GM18861 (cell line): ENCODE measurements around the gene CA7.
"Not testable (repeated sequence)": the region's sequence is repeated elsewhere in the genome, so short reads cannot be mapped to it uniquely, and the experiment has no call there.

ENCODE experiments used
- ATAC-seq: cut with Tn5 transposase; IDR thresholded peaks from one replicate; pipeline ENCODE4 v1.9.1; 2021; ENCODE audit not compliant: unreplicated experiment

CA7 gene

DNA sequence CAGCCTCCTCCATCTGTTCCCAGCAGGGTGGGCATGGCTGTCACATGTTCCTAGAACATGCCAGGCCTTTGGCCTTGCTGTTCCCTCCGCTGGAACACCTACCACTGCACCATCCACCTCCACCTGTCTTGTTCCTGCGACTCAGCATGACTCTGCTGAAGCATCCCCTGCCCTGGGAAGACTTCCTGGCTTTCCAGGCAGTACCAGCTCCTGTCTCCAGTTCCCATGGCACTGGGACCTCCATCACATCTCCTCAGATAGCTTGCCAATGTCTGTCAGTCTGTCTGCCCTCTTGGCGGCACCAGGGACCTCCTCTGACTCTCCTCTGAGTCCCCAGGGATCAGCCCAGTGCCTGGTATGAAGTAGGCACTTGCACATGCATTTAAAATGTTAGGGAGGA is 51.8 kb downstream of the CA7 start:
- ATAC-seq = no peak

DNA sequence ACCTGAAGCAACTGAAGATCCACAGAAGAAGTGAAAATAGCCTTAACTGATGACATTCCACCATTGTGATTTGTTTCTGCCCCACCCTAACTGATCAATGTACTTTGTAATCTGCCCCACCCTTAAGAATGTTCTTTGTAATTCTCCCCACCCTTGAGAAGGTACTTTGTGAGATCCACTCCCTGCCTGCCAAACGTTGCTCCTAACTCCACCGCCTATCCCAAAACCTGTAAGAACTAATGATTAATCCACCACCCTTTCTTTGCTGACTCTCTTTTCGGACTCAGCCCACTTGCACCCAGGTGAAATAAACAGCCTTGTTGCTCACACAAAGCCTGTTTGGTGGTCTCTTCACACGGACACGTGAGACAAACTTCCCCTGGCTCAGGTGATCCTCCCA is 52.5 kb downstream of the CA7 start:
- not testable (repeated sequence) for ATAC-seq

DNA sequence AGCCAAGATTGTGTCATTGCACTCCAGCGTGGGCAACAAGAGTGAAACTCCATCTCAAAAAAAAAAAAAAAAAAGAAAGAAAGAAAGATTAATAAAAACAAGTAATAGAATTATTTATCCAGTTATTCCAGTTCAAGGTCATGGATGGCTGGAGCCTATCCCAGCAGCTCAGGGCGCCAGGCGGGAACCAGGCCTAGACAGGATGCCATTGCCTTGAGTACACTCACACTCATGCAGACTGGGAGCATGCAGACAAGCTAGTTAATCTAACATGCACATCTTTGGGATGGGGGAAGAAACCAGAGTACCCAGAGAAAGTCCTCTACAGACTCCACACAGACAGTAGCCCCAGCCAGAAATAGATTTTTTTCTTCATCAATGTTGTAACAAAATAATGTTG is 54.0 kb downstream of the CA7 start:
- no peak for ATAC-seq

DNA sequence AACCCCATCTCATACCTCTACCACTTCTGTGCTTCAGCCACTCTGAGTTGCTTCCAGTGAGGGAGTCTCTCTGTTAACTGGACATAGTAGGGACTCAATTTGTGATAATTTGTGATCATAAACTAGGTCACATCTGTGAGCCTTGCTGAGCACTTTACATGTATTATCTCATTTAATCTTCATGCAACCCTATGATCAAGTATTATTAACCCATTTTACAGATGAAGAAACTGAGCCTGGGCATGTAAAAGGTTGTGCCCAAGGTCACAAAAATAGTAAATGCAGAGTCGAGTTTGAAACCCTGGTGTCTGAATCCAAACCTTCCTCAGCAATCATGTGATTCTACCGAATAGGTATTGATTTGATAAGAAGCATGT is 54.7 kb downstream of the CA7 start:
- no peak for ATAC-seq

DNA sequence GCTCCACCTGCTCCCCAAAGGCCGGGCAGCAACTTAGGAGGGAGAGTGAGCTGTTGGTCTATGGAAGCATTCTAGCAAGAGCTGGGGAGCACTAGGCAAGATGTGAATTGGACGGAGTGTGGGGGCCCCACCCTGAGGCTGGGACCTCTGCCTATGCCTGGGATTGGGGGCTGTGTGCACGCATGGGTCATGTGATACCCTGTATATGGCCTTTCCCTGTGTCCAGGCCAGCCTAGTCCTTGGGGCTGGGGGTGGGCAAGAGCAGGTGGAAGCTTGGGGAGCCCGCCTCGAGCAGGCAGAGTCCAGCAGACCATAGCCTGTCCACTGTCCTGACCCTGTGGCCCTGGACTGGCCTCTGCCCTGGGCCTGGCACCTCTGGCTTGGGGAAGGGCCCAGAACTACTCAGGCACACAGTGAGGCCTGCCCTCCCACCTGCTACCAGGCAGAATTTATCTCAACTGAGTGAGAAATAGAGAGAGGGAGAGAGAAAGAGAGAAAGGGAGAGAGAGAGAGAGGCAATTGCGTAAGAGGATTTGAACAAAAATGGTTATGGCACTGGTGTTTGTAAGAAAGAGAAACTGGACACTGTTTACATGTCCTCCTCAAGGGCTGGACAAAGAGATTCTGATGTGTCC is 55.2 kb downstream of the CA7 start:
- no peak for ATAC-seq

DNA sequence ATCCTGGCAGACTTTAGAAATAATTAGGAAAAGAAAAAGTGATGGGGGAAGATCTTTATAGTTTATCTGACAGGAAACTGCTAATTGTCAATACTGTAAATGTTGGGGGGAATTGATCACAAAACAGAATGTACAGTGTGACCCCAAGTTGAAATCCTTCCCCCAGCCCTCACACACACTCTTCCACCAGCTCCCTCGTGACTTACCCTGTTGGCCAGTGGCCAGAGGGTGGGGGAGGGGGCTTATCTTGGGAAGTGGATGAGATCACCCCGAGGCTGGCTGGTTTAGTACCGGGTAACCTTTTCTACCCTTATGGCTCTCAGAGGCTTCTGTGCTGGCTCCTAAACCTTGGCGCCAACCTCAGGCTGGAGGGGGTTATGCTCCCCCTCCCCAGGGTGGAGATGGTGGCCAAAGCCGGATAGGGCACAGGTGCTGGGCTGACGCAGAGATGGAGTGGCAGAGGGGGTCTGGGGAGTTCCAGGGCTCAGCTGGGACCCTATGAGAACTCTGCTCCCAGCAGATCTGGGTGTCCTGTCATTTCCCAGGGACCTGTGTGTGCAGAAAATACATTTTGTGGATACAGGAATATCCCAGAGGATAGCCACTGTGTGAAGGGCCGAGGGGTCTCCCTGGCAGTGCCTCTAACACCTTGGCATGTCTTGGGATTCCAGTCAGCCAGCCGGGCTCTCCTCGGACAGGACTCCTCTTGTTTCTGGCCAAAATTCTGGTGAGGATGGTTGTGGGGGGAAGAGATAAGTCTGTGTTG is 55.9 kb downstream of the CA7 start:
- ATAC-seq = no peak

DNA sequence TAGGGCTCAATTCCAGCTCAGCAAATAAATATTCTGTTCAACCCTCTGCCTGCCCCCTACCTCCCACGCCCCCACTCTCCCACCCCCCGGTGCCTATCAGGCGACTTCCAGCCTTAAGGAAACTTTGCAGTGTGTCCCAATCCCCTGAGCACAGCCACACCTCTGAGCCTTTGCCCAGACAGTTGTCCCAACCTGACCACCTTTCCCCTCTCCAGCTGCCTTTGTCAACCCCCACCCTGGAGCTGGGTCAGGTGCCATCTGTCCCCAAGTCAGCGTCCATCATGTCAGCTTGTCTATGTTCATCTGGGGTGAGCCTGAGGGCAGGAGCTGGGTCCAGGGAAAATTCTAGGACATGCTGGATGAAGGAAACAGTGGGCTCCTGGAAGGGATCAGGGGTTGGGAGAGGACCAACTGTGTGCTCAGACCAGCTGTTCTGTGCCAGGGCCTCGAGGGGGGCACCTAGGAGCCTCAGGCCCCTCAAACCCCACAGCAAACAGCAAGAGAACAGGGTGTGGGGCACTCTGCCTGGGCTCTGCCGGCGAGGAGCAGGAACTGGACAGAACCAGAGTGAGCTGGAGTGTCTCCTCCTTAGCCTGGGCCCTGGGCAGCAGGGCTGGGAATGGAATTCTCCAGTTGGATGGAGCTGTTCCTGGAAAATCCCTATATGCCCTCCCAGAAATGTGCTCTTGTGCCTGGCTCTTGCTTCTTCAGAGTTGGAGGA is 56.7 kb downstream of the CA7 start:
- no peak for ATAC-seq

DNA sequence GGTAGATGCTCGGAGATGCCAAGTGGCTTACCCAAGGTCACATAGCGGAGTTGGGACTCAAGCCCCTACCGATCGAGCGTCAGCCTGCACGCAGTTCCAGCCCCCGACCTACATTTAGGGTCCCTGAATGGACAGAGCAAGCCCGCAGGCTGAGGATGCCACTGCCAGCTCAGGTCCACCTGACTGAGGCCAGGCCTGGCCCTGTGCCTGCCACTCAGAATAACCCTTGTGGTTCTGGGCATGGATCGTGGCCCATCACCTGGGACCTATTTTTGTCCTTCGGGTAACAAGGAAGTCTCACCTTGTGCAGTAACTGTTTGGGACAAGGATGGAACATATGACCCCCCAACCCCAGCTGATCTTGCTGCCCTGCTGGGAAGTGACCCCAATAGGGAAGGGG is 57.4 kb downstream of the CA7 start:
- ATAC-seq = no peak

DNA sequence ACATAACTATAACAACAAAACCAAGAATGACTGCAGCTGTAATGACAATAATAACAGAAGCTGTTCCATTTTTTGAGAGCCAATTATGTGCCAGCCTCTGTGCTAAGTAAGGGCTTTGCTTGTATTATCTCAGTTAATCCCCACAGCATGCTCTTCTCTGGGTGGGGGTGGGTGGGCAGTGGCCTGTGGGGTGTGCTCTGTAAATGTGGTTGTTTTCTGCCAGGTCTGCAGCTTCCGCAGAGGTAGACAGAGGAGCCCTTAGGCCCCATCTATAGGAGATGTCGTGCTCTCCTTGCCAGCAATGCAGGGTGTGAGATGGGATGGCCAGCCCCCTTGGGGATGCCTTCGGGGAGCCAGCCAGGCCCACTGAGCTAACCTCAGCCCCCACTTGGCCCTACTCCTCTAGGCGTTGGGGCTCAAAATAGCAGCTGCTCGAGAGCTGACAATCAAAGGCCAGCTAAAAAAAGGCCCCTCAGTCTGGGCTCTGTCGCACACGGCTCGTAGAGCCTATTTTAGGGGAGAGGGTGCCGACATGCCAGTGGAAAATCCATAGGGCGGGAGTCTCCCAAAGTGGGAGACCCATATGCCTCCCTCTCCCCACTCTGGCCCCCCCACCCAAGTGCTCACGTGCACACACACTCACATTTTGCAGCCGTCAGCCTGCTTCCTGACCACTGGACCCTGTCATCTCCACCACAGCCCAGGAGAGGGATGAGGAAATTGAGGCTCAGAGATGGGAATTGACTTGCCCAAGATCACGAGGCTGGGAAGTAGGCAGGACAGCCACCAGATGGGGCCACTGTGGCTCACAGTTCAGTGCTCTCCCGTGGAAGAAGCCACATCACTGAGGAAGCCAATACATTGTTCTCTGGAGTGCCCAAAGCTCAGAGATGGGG is 58.7 kb downstream of the CA7 start:
- ATAC-seq = no peak
